Vagina (tissue), 2 donors: ENCODE data around the gene UTS2R. TPM values are rescaled to one million over a fixed set of nuclear protein-coding genes. Genes with fewer than 3 reads are reported as not detected.
A peak's percentile ranks its signal among the peaks of the same experiment; 100 is the strongest.

Experiments used
- DNase-seq, 2 donors: peaks; one replicate each; pipeline ENCODE4 v3.0.0-alpha.2; 2017; ENCODE audit errors: extremely low spot score in 2 of 2
- H3K27ac ChIP-seq: fragments of 200-600 bp; sonication (generic); one replicate; pipeline ENCODE4 v1.5.1; 2019
- H3K27me3 ChIP-seq: fragments of 200-600 bp; sonication (generic); one replicate; pipeline ENCODE4 v1.5.1; 2019
- H3K36me3 ChIP-seq, 2 donors: fragments of 200-600 bp; sonication (generic); one replicate each; pipeline ENCODE4 v1.5.1; 2017 to 2019
- H3K4me1 ChIP-seq: fragments of 200-600 bp; sonication (generic); one replicate; pipeline ENCODE4 v1.5.1; 2019
- H3K4me3 ChIP-seq, 2 donors: fragments of 200-600 bp; sonication (generic); 1 replicate in 1 of 2; 2 replicates in 1 of 2; pipeline ENCODE4 v1.5.1; 2016 to 2019
- H3K9me3 ChIP-seq: fragments of 200-600 bp; sonication (generic); one replicate; pipeline ENCODE4 v1.5.1; 2019
- CTCF ChIP-seq, 3 experiments: fragments of 450-650 bp in 2 of 3; fragments of 200-600 bp in 1 of 3; sonication (generic) in 1 of 3; IDR thresholded peaks; one replicate each; pipeline ENCODE4 v1.5.1; 2017 to 2019; ENCODE audit warnings: antibody characterized with exemption in 3 of 3, mild to moderate bottlenecking in 2 of 3, moderate library complexity in 2 of 3
- POLR2A ChIP-seq, 2 donors: fragments of 450-650 bp; IDR thresholded peaks; one replicate each; pipeline ENCODE4 v1.6.1; 2017; ENCODE audit warnings: antibody characterized with exemption in 2 of 2, mild to moderate bottlenecking in 2 of 2, moderate library complexity in 2 of 2
- POLR2AphosphoS5 ChIP-seq, 2 donors: sonication (generic); formaldehyde crosslinking; IDR thresholded peaks; one replicate each; pipeline ENCODE4 v1.9.0; 2017; ENCODE audit warnings: antibody characterized with exemption in 2 of 2, mild to moderate bottlenecking in 2 of 2, low read depth in 1 of 2; ENCODE audit not compliant: insufficient read depth in 1 of 2
- intact Hi-C: fragments of 100-400 bp; cut with DNase I; formaldehyde crosslinking; loops from one replicate; pipeline ENCODE4 v1.15.1; 2023
- total RNA-seq: library from RNA; depleted of rRNA; stranded (reverse); fragments of >200 nt; gene quantifications from one replicate; pipeline ENCODE4 v1.2.3, GENCODE V29; 2016

The UTS2R gene
- total RNA-seq, 1 donor from 2014 or later: not detected

DNA sequence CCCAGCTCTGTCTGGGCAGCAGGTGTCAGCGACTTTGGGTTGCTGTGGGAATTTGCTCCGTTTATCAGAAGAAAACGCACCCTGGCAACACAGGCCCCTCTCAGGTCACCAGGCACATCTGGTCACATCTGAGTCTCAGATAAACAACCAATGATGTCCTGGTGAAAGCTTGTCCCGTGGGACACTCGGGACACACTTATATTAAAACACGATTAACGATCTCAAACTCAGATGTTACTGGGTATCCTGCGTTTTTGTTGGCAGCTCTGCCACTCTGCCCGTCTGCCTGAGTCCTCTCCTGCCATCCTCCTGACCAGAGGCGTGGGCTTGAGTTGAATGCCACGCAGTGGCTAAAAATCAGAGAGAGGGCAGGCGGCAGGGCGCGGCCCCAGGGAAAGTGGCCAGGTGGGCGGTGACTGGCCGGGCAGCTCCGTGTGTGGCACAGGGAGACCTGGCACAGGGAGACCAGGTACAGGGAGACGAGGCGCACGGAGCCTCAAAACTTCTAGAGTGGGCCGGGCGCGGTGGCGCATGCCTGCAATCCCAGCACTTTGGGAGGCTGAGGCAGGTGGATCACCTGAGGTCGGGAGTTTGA, 40.1 kb upstream of the UTS2R start:
- intact Hi-C loops: no loop called here
- no peaks in the 10 kb centered on the region for H3K36me3 ChIP-seq
- no peaks in the 10 kb centered on the region for H3K27me3 ChIP-seq
- peaks cover 46% of the 10 kb centered on the region for H3K4me1 ChIP-seq
- TF ChIP-seq POLR2A (IDR thresholded peaks at IDR 0.05) (no peak), CTCF (IDR thresholded peaks at IDR 0.05) (no peak), POLR2AphosphoS5 (IDR thresholded peaks at IDR 0.05; ENCODE audit: insufficient read depth in 1 of 2, low read depth in 1 of 2) (no peak)
- H3K4me3 ChIP-seq: no peak overlapping the region
- H3K27ac ChIP-seq: no peak overlapping the region
- H3K9me3 ChIP-seq: no peaks in the 10 kb centered on the region
- DNase-seq: no peak

DNA sequence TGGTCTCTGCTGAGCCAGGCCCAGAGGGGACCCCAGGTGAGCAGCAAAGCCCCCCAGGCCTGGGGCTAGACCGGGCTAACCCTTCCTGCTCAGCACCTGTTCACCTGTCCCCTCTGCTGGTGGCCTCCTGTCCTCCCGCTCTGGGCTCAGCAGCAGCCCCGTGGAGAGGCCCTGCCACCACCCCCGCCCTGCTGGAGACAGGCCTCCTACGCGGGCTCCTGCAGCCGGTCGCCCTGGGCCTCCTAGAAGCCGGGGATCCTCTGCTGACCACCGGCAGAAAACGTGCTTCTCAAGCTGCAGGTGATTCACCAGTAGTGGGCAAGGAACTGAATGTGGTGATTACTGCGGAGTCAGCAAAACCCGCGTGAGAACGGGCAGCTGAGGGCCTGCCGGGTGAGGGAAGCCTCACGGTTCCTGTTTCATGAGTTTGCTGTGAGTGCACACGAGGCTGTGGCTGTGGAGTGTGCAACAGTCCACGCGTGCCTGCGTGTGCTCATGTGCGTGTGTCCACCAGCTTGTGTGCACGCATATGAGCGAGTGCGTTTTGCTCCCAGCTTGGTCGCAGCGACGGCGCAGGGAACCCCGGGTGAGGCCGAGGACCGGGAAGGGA, 38.8 kb upstream of the UTS2R start:
- no peaks in the 10 kb centered on the region for H3K27me3 ChIP-seq
- TF ChIP-seq POLR2AphosphoS5 (IDR thresholded peaks at IDR 0.05; ENCODE audit: insufficient read depth in 1 of 2, low read depth in 1 of 2) (peak in 1 of 2 donors; percentile 45), CTCF (IDR thresholded peaks at IDR 0.05) (no peak)
- intact Hi-C loops: no loop called here
- no peaks in the 10 kb centered on the region for H3K36me3 ChIP-seq
- H3K4me3 ChIP-seq: peak overlapping the region; percentile 65 to 80
- H3K4me1 ChIP-seq: peaks cover 46% of the 10 kb centered on the region
- no peak for DNase-seq
- no peaks in the 10 kb centered on the region for H3K9me3 ChIP-seq
- peak overlapping the region; percentile 74 for H3K27ac ChIP-seq

DNA sequence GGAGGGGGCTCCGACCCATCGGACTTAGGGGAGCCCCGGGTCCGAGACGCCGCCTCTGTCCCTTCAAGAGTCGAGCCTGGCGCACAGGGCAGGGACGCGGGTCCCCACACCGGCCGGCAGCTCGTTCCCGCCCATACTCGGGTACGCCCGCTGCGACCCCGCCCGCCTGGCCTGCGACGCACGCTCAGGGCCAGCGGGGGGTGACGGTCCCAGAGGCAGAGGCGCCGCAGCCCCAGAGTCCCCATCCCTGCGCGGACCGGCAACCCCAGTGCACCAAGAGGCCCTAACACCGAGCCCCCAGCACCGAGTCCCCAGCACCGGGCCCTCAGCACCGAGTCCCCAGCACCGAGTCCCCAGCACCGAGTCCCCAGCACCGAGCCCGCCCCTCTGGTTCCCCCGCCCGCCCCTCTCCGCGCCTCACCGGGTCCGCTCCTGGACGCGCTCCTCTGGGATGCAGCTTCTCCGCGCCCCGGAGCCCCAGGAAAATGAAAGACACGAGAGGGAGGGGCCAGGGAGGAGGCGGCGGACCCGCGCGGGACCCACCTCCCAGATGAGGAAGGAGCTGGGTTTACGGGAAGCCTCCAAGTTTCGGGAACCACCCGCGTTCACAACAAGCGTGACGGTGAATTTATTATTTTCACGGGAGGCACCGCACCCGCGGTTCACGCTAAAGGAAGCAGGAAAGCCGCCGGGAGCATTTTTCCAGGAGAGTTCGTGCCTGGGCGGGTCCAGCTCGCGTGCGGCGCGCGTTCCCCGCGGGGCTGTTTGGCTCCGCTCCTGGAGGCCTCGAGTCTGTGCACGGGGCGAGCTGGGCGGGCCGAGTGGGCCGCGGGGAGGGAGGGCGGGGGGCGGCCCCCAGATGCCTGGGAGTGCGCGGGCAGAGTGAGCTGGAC, 38.0 kb upstream of the UTS2R start, which contains the start of gene SECTM1:
SECTM1 (minus strand) TSS at position 488 of the 893 bp plus-strand sequence. CDS start 6,526 bp downstream, outside the sequence.
- Histone ChIP-seq H3K36me3 (no peaks in the 10 kb centered on the region), H3K4me1 (peaks cover 53% of the 10 kb centered on the region), H3K9me3 (no peaks in the 10 kb centered on the region), H3K4me3 (peak within 1 kb of the TSS; percentile 65 to 80), H3K27me3 (no peaks in the 10 kb centered on the region), H3K27ac (peak within 1 kb of the TSS; percentile 74)
- DNase-seq: no peak
- TF ChIP-seq POLR2AphosphoS5 (IDR thresholded peaks at IDR 0.05; ENCODE audit: insufficient read depth in 1 of 2, low read depth in 1 of 2) (peak; percentile 29 to 56), CTCF (IDR thresholded peaks at IDR 0.05) (no peak)
- intact Hi-C loops: no loop called here

GRCh38 chr17:82334204-82334621, 37.4 kb upstream of the UTS2R start:
- intact Hi-C loops: no loop called here
- Histone ChIP-seq H3K4me3 (peak overlapping the region; percentile 65 to 80), H3K4me1 (peaks cover 59% of the 10 kb centered on the region), H3K36me3 (no peaks in the 10 kb centered on the region), H3K9me3 (no peaks in the 10 kb centered on the region), H3K27me3 (no peaks in the 10 kb centered on the region), H3K27ac (peak overlapping the region; percentile 74)
- no peak for DNase-seq
- no peak for TF ChIP-seq POLR2A (IDR thresholded peaks at IDR 0.05)
- TF ChIP-seq CTCF (IDR thresholded peaks at IDR 0.05): no peak
- TF ChIP-seq POLR2AphosphoS5 (IDR thresholded peaks at IDR 0.05; ENCODE audit: insufficient read depth in 1 of 2, low read depth in 1 of 2): peak in 1 of 2 donors; percentile 47
